IMR-90 (cell line): ENCODE measurements around the gene TOGARAM2. TPM values are rescaled to one million over a fixed set of nuclear protein-coding genes. Genes with fewer than 3 reads are reported as not detected.

Experiments used
- ATAC-seq: fragments of 200-7000 bp; cut with Tn5 transposase; 2 replicates; pipeline ENCODE4 v1.9.1; 2020; ENCODE audit warnings: low read depth, mild to moderate bottlenecking, moderate library complexity
- BruUV-seq: library from RNA; stranded (reverse); fragments of 400-500 nt; replicated peaks from 2 replicates; lab custom pipeline; 2021; lab: Mats Ljungman, UMichigan
- CTCF ChIA-PET: fragments of 300-600 bp; formaldehyde crosslinking; extraction: SDS; loops from one replicate; lab custom pipeline; 2021; ENCODE audit warnings: antibody characterized with exemption; lab: Yijun Ruan, JAX
- POLR2A ChIA-PET: fragments of 300-600 bp; sonication (Branson Sonifier 250); formaldehyde crosslinking; loops from one replicate; lab custom pipeline; 2022; ENCODE audit warnings: antibody characterized with exemption; ENCODE audit not compliant: unreplicated experiment; lab: Charles Lee
- DNase-seq: peaks from one replicate; pipeline ENCODE4 v3.0.0; 2013
- H2AFZ ChIP-seq: replicated peaks from 2 replicates; pipeline ENCODE3; 2013; ENCODE audit warnings: low read length, mild to moderate bottlenecking; ENCODE audit not compliant: poor library complexity
- H2AK5ac ChIP-seq: 2 replicates; pipeline ENCODE4 v1.6.1; 2013; ENCODE audit warnings: low read depth, low read length, inconsistent platforms
- H2AK9ac ChIP-seq: replicated peaks from 2 replicates; pipeline ENCODE3; 2013; ENCODE audit warnings: mild to moderate bottlenecking, low read depth, low read length, moderate library complexity; ENCODE audit not compliant: poor library complexity
- H2BK120ac ChIP-seq: 2 replicates; pipeline ENCODE4 v1.6.1; 2013; ENCODE audit warnings: low read depth, low read length, inconsistent platforms
- H2BK15ac ChIP-seq: 3 replicates; pipeline ENCODE4 v1.6.1; 2013; ENCODE audit warnings: low read depth, low read length, inconsistent platforms
- H2BK20ac ChIP-seq: 2 replicates; pipeline ENCODE4 v1.6.1; 2013; ENCODE audit warnings: low read depth, mild to moderate bottlenecking, inconsistent platforms, low read length, moderate library complexity
- H2BK5ac ChIP-seq: 2 replicates; pipeline ENCODE4 v1.6.1; 2013; ENCODE audit warnings: mild to moderate bottlenecking, low read depth, low read length, inconsistent platforms; ENCODE audit not compliant: poor library complexity, severe bottlenecking
- H3K14ac ChIP-seq: replicated peaks from 2 replicates; pipeline ENCODE4 v1.6.1; 2013; ENCODE audit warnings: low read depth, low read length, inconsistent platforms
- H3K18ac ChIP-seq: 2 replicates; pipeline ENCODE4 v1.6.1; 2013; ENCODE audit warnings: low read depth, low read length, control low read depth
- H3K23ac ChIP-seq: 2 replicates; pipeline ENCODE4 v1.6.1; 2013; ENCODE audit warnings: low read depth, low read length, inconsistent platforms
- H3K27ac ChIP-seq: 2 replicates; pipeline ENCODE4 v1.5.1; 2013; ENCODE audit warnings: mild to moderate bottlenecking, control low read depth, low read length; ENCODE audit not compliant: insufficient read depth
- H3K27me3 ChIP-seq: 2 replicates; pipeline ENCODE4 v1.6.1; 2013; ENCODE audit warnings: low read length; ENCODE audit not compliant: control insufficient read depth, insufficient read depth
- H3K36me3 ChIP-seq: 2 replicates; pipeline ENCODE4 v1.6.1; 2013; ENCODE audit warnings: low read length, mixed read lengths; ENCODE audit not compliant: control insufficient read depth, insufficient read depth
- H3K4ac ChIP-seq: 2 replicates; pipeline ENCODE4 v1.6.1; 2013; ENCODE audit warnings: low read depth, low read length, inconsistent platforms
- H3K4me1 ChIP-seq: 2 replicates; pipeline ENCODE4 v1.6.1; 2013; ENCODE audit warnings: low read length, mixed read lengths; ENCODE audit not compliant: control insufficient read depth, insufficient read depth
- H3K4me2 ChIP-seq: 2 replicates; pipeline ENCODE4 v1.6.1; 2013; ENCODE audit warnings: low read depth, mild to moderate bottlenecking, control low read depth, low read length, moderate library complexity
- H3K4me3 ChIP-seq: 2 replicates; pipeline ENCODE4 v1.5.1; 2013; ENCODE audit warnings: low read depth, mild to moderate bottlenecking, control low read depth, low read length, moderate library complexity; ENCODE audit not compliant: insufficient read depth
- H3K56ac ChIP-seq: 2 replicates; pipeline ENCODE4 v1.6.1; 2013; ENCODE audit warnings: low read length, inconsistent platforms; ENCODE audit not compliant: insufficient read depth; ENCODE audit errors: extremely low read depth
- H3K79me1 ChIP-seq, 2 experiments: 2 replicates each; pipeline ENCODE4 v1.6.1; 2013; ENCODE audit warnings: low read length in 2 of 2, inconsistent platforms in 1 of 2, low read depth in 1 of 2
- H3K9ac ChIP-seq: 2 replicates; pipeline ENCODE4 v1.6.1; 2013; ENCODE audit warnings: low read depth, low read length, control low read depth
- H3K9me1 ChIP-seq: 2 replicates; pipeline ENCODE4 v1.6.1; 2013; ENCODE audit warnings: low read length, inconsistent platforms; ENCODE audit not compliant: insufficient read depth
- H3K9me3 ChIP-seq: 2 replicates; pipeline ENCODE4 v1.6.1; 2013; ENCODE audit warnings: low read length; ENCODE audit not compliant: control insufficient read depth, insufficient read depth
- H4K20me1 ChIP-seq: 2 replicates; pipeline ENCODE4 v1.6.1; 2013; ENCODE audit warnings: low read length, inconsistent platforms; ENCODE audit not compliant: insufficient read depth
- H4K5ac ChIP-seq: 2 replicates; pipeline ENCODE4 v1.6.1; 2013; ENCODE audit warnings: mild to moderate bottlenecking, low read depth, low read length, control low read depth
- H4K8ac ChIP-seq, 2 experiments: 2 replicates each; pipeline ENCODE4 v1.6.1; 2013; ENCODE audit warnings: low read depth in 2 of 2, low read length in 2 of 2, control low read depth in 1 of 2, inconsistent platforms in 1 of 2
- H4K91ac ChIP-seq: 2 replicates; pipeline ENCODE4 v1.6.1; 2013; ENCODE audit warnings: low read depth, low read length, inconsistent platforms; ENCODE audit not compliant: insufficient read depth
- BHLHE40 ChIP-seq: fragments of 150-350 bp; IDR thresholded peaks from 2 replicates; pipeline ENCODE4 v1.6.1; 2016; ENCODE audit warnings: mild to moderate bottlenecking, low read depth, low read length
- CHD1 ChIP-seq: IDR thresholded peaks from 2 replicates; pipeline ENCODE4 v1.6.1; 2012; ENCODE audit warnings: low read depth, low read length, improper control_type of control experiment
- MAZ ChIP-seq: IDR thresholded peaks from 2 replicates; pipeline ENCODE4 v1.6.1; 2012; ENCODE audit warnings: low read depth, mild to moderate bottlenecking, low read length, improper control_type of control experiment, moderate library complexity, borderline replicate concordance
- NFE2L2 ChIP-seq: fragments of 150-350 bp; IDR thresholded peaks from 2 replicates; pipeline ENCODE4 v1.6.1; 2016; ENCODE audit warnings: low read depth, mild to moderate bottlenecking, low read length
- RCOR1 ChIP-seq: IDR thresholded peaks from 2 replicates; pipeline ENCODE4 v1.6.1; 2012; ENCODE audit warnings: mild to moderate bottlenecking, low read length, improper control_type of control experiment; ENCODE audit not compliant: insufficient replicate concordance
- RFX5 ChIP-seq: IDR thresholded peaks from 2 replicates; pipeline ENCODE4 v1.8.0; 2012; ENCODE audit warnings: low read depth, mild to moderate bottlenecking, low read length, moderate library complexity
- WGBS, 2 experiments: methylation state at CpG; one replicate each; pipeline versions ENCODE4 v1.1.5 to v1.1.7; 2013; ENCODE audit warnings: missing lambda C conversion rate in 2 of 2; ENCODE audit not compliant: insufficient read length in 1 of 2; ENCODE audit errors: extremely low coverage in 2 of 2; 5-methylcytosine and 5-hydroxymethylcytosine counted together
- dilution Hi-C: fragments of 300-500 bp; cut with HindIII; formaldehyde crosslinking; loops from one replicate; pipeline ENCODE4 v1.14.3; 2018; ENCODE audit warnings: low sequenced_read_pairs; ENCODE audit not compliant: unreplicated experiment
- in situ Hi-C: fragments of 300-500 bp; cut with MboI; formaldehyde crosslinking; loops from 3 replicates; pipeline ENCODE4 v1.14.3; 2019; ENCODE audit warnings: low sequenced_read_pairs, inconsistent platforms, mixed read lengths
- intact Hi-C: fragments of 100-400 bp; cut with micrococcal nuclease; formaldehyde crosslinking; loops from 2 replicates; pipeline ENCODE4 v1.10.0; 2022
- polyA plus RNA-seq, 3 experiments: library from polyadenylated mRNA; depleted of rRNA; stranded (reverse); fragments of >200 nt; gene quantifications; 2 replicates each; pipeline ENCODE4 v1.2.3, GENCODE V29; 2012; ENCODE audit warnings: low replicate concordance in 1 of 3
- total RNA-seq: library from RNA; depleted of rRNA; stranded (reverse); fragments of >200 nt; gene quantifications from 2 replicates; pipeline ENCODE4 v1.2.3, GENCODE V29; 2012
- TF ChIP-seq, protein P1 (sequence below): fragments of 150-350 bp; IDR thresholded peaks from 2 replicates; pipeline ENCODE4 v1.6.1; 2017; ENCODE audit warnings: mild to moderate bottlenecking, antibody characterized with exemption, low read length, low read depth

Gene TOGARAM2
- total and polyA plus RNA-seq, 2 of the 4 experiments (the other 2 are of a cell fraction): under 0.01 to 0.38 TPM

DNA sequence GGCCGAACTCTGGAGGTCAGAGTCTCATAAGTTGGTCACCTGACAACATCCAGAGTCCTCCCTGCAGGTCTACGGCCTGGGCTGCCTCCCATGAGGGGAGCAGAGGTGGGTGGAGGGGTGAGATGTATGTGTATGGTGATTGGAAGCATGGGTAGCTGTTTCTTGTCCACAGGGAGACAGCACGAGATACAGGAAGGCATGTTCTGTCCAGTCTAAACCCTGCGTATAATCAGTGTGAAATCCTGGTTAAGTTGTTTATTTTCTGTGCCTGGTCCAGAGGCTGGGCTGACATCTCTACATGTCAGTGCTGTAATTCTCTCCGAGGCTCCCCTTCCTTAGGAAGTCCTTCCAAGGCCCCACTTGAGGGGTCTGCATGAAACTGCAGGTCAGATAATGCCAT is 8.9 kb downstream of the TOGARAM2 start:
- BruUV-seq: no TSS peak
- Histone ChIP-seq H3K9me1 (peaks cover 4% of the 10 kb centered on the region; the same call in 1 of the 2 replicates), H3K23ac (no peak overlapping the region), H3K9ac (no peak overlapping the region), H2AFZ (no peak overlapping the region), H4K20me1 (no peaks in the 10 kb centered on the region), H3K27ac (no peak overlapping the region), H4K8ac (no peak overlapping the region), H2BK20ac (no peak overlapping the region), H3K36me3 (no peaks in the 10 kb centered on the region), H3K4ac (peak overlapping the region; percentile 33; the same call in 1 of the 2 replicates), H2BK120ac (0 out of 2 replicates have a peak overlapping the region, but pooled peaks have one; percentile 0), H3K18ac (peak overlapping the region; percentile 71; the same call in 1 of the 2 replicates), H3K79me1 (no peaks in the 10 kb centered on the region), H4K91ac (no peak overlapping the region), H2AK5ac (peak overlapping the region; percentile 23; the same call in 1 of the 2 replicates), H3K14ac (0 out of 2 replicates have a peak overlapping the region, but pooled peaks have one; percentile 40), H3K4me1 (peaks cover 18% of the 10 kb centered on the region), H3K27me3 (peaks cover 2% of the 10 kb centered on the region), H4K5ac (no peak overlapping the region; the same call in 1 of the 2 replicates), H3K4me2 (no peak overlapping the region), H3K4me3 (no peak overlapping the region), H2BK15ac (no peak overlapping the region), H2BK5ac (no peak overlapping the region), H2AK9ac (no peak overlapping the region), H3K9me3 (no peaks in the 10 kb centered on the region), H3K56ac (no peak overlapping the region)
- no peak for ATAC-seq
- 60% methylated on average over 1 of the region's 5 CpGs; no CpG with 5 or more reads in 1 of the 2 experiments for WGBS, 2 experiments
- ChIA-PET POLR2A (no interaction called here), CTCF (no interaction called here)
- TF ChIP-seq RFX5 (no peak), BHLHE40 (no peak), MAZ (no peak), CHD1 (no peak), RCOR1 (no peak), NFE2L2 (no peak)
- TF ChIP-seq, protein P1, sequence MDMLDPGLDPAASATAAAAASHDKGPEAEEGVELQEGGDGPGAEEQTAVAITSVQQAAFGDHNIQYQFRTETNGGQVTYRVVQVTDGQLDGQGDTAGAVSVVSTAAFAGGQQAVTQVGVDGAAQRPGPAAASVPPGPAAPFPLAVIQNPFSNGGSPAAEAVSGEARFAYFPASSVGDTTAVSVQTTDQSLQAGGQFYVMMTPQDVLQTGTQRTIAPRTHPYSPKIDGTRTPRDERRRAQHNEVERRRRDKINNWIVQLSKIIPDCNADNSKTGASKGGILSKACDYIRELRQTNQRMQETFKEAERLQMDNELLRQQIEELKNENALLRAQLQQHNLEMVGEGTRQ: no peak
- intact Hi-C loops (no loop called here), in situ Hi-C loops (no loop called here), dilution Hi-C loops (no loop called here)
- DNase-seq: no peak
